ENCODE results near the gene RSRC1. TPM values are rescaled to one million over a fixed set of nuclear protein-coding genes. Genes with fewer than 3 reads are reported as not detected.
"Not testable (repeated sequence)": the region's sequence is repeated elsewhere in the genome, so short reads cannot be mapped to it uniquely, and the experiment has no call there.

Gene RSRC1
- polyA plus RNA-seq, 2 donors: 10.9 to 12.3 TPM

DNA sequence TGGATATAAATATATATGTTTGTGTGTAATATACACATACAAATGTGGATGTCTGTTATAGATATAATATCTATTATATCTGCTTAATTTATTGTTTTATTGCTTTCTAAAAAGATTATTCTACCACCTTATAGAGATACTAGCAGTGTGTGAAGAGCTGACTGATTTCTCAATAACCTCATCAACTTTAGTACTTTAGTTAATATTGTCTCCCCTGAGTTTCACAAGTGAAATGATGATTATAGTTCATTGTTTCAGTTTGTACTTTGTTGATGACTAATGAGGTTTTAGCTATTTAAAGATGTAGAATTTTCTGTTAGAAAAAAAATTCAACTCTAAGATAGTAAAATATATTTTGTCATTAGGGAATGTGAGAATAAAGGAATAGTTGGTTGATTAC is 11.4 kb downstream of the RSRC1 start:
- H3K27me3 ChIP-seq (ENCODE audit: control insufficient read depth in 1 of 2, insufficient read depth in 2 of 2, low read length in 2 of 2): no peaks in the 10 kb centered on the region
- no peaks in the 10 kb centered on the region for H3K9me3 ChIP-seq (ENCODE audit: control insufficient read depth in 2 of 2, insufficient read depth in 1 of 2, low read depth in 1 of 2, low read length in 1 of 2)
- H3K4me3 ChIP-seq (ENCODE audit: low read depth in 1 of 2, low read length in 2 of 2): no peak overlapping the region
- no peaks in the 10 kb centered on the region for H3K36me3 ChIP-seq (ENCODE audit: control insufficient read depth in 2 of 2, insufficient read depth in 2 of 2, low read length in 1 of 2)
- no peaks in the 10 kb centered on the region for H3K4me1 ChIP-seq (ENCODE audit: control insufficient read depth in 2 of 2, insufficient read depth in 2 of 2, low read length in 1 of 2)
- H3K27ac ChIP-seq (ENCODE audit: low read depth in 2 of 2, low read length in 1 of 2): no peak overlapping the region

- not testable (repeated sequence) for H3K9me3 ChIP-seq (ENCODE audit: control insufficient read depth in 2 of 2, insufficient read depth in 1 of 2, low read depth in 1 of 2, low read length in 1 of 2); H3K4me3 ChIP-seq (ENCODE audit: low read depth in 1 of 2, low read length in 2 of 2); H3K27me3 ChIP-seq (ENCODE audit: control insufficient read depth in 1 of 2, insufficient read depth in 2 of 2, low read length in 2 of 2); H3K36me3 ChIP-seq (ENCODE audit: control insufficient read depth in 2 of 2, insufficient read depth in 2 of 2, low read length in 1 of 2); H3K4me1 ChIP-seq (ENCODE audit: control insufficient read depth in 2 of 2, insufficient read depth in 2 of 2, low read length in 1 of 2); H3K27ac ChIP-seq (ENCODE audit: low read depth in 2 of 2, low read length in 1 of 2)
- 77 to 90% methylated on average over 5 of the region's 5 CpGs for WGBS, 2 donors
Observed at GRCh38 chr3:158122721-158123120, 12.8 kb downstream of the RSRC1 start.

- 80 to 85% methylated on average over 3 of the region's 3 CpGs for WGBS, 2 donors
- no peak overlapping the region for H3K4me3 ChIP-seq (ENCODE audit: low read depth in 1 of 2, low read length in 2 of 2)
- no peaks in the 10 kb centered on the region for H3K27me3 ChIP-seq (ENCODE audit: control insufficient read depth in 1 of 2, insufficient read depth in 2 of 2, low read length in 2 of 2)
- no peak overlapping the region for H3K27ac ChIP-seq (ENCODE audit: low read depth in 2 of 2, low read length in 1 of 2)
- H3K9me3 ChIP-seq (ENCODE audit: control insufficient read depth in 2 of 2, insufficient read depth in 1 of 2, low read depth in 1 of 2, low read length in 1 of 2): no peaks in the 10 kb centered on the region
- H3K36me3 ChIP-seq (ENCODE audit: control insufficient read depth in 2 of 2, insufficient read depth in 2 of 2, low read length in 1 of 2): peaks cover 3 to 5% of the 10 kb centered on the region in 2 donors
- H3K4me1 ChIP-seq (ENCODE audit: control insufficient read depth in 2 of 2, insufficient read depth in 2 of 2, low read length in 1 of 2): no peaks in the 10 kb centered on the region
Observed at GRCh38 chr3:158127250-158128219, 17.6 kb downstream of the RSRC1 start.

- Histone ChIP-seq H3K9me3 (ENCODE audit: control insufficient read depth in 2 of 2, insufficient read depth in 1 of 2, low read depth in 1 of 2, low read length in 1 of 2) (no peaks in the 10 kb centered on the region), H3K36me3 (ENCODE audit: control insufficient read depth in 2 of 2, insufficient read depth in 2 of 2, low read length in 1 of 2) (peaks cover 3 to 5% of the 10 kb centered on the region in 2 donors), H3K4me3 (ENCODE audit: low read depth in 1 of 2, low read length in 2 of 2) (no peak overlapping the region), H3K27me3 (ENCODE audit: control insufficient read depth in 1 of 2, insufficient read depth in 2 of 2, low read length in 2 of 2) (no peaks in the 10 kb centered on the region), H3K4me1 (ENCODE audit: control insufficient read depth in 2 of 2, insufficient read depth in 2 of 2, low read length in 1 of 2) (no peaks in the 10 kb centered on the region), H3K27ac (ENCODE audit: low read depth in 2 of 2, low read length in 1 of 2) (no peak overlapping the region)
- WGBS, 2 donors: 78 to 88% methylated on average over 6 of the region's 6 CpGs
Observed at GRCh38 chr3:158128755-158129154, 18.9 kb downstream of the RSRC1 start.

DNA sequence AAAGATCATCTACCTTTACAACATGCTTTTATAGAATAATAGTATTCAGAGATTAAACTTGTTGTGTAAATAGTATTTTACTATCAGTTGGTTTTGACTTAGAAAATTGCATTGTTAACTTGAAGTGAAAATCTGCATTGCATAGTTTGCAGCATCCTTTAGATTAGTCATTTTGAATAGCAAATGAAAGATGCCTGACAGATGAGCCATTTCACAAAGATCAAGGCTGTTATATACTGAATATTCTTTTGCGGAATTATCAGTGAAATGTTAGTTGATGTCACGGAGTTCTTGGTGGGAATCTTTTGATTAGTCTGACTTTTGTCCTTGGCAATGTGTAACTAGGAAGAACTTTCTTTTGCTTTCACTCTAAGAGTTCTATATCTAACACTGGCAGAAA is 24.5 kb downstream of the RSRC1 start:
- Histone ChIP-seq H3K4me3 (ENCODE audit: low read depth in 1 of 2, low read length in 2 of 2) (no peak overlapping the region), H3K9me3 (ENCODE audit: control insufficient read depth in 2 of 2, insufficient read depth in 1 of 2, low read depth in 1 of 2, low read length in 1 of 2) (no peaks in the 10 kb centered on the region), H3K27me3 (ENCODE audit: control insufficient read depth in 1 of 2, insufficient read depth in 2 of 2, low read length in 2 of 2) (no peaks in the 10 kb centered on the region), H3K36me3 (ENCODE audit: control insufficient read depth in 2 of 2, insufficient read depth in 2 of 2, low read length in 1 of 2) (no peaks in the 10 kb centered on the region), H3K27ac (ENCODE audit: low read depth in 2 of 2, low read length in 1 of 2) (no peak overlapping the region), H3K4me1 (ENCODE audit: control insufficient read depth in 2 of 2, insufficient read depth in 2 of 2, low read length in 1 of 2) (no peaks in the 10 kb centered on the region)
- 94 to 98% methylated on average over 2 of the region's 2 CpGs for WGBS, 2 donors

DNA sequence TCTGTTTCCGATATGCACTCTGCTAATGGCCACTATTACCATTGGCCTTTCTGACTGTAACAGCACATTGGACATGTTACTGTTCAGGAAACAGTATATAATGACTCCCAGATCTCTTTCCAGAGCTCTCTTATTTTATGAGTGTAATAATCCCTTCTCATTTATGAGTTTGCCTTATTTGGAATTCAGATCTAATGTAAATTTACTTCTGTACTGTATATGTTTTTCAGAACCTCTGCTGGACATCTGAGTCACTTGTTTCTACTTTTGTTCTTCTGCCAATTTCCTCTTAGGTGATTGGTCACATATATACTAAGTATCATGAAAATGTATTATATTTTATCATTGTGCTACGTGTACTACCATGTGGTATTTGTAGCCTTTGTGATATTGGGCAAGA is 30.5 kb downstream of the RSRC1 start:
- Histone ChIP-seq H3K27ac (ENCODE audit: low read depth in 2 of 2, low read length in 1 of 2) (no peak overlapping the region), H3K4me1 (ENCODE audit: control insufficient read depth in 2 of 2, insufficient read depth in 2 of 2, low read length in 1 of 2) (no peaks in the 10 kb centered on the region), H3K9me3 (ENCODE audit: control insufficient read depth in 2 of 2, insufficient read depth in 1 of 2, low read depth in 1 of 2, low read length in 1 of 2) (no peaks in the 10 kb centered on the region), H3K4me3 (ENCODE audit: low read depth in 1 of 2, low read length in 2 of 2) (no peak overlapping the region), H3K36me3 (ENCODE audit: control insufficient read depth in 2 of 2, insufficient read depth in 2 of 2, low read length in 1 of 2) (no peaks in the 10 kb centered on the region), H3K27me3 (ENCODE audit: control insufficient read depth in 1 of 2, insufficient read depth in 2 of 2, low read length in 2 of 2) (no peaks in the 10 kb centered on the region)
- WGBS, 2 donors: 90 to 91% methylated on average over 2 of the region's 2 CpGs

- WGBS, 2 donors: 82 to 92% methylated on average over 2 of the region's 2 CpGs
Observed at GRCh38 chr3:158148218-158148617, 38.3 kb downstream of the RSRC1 start.

DNA sequence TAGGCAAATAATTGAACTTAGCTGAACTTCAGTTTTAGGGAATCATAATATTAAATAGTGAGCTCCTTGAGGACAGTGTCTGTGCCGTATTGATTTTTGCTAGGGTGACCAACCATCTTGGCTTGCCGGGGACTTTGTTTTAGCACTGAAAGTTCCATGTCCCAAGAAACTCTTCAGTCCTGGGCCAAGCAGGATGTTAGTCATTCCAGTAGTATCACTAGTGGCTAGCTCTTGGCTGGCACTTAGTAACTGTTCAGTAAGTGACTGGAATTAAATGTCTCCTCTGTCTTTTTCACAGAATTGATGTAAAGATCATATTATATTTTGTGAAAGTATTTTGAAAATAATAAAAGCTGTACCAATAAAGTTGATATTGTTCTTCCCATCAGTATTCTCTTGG is 42.3 kb downstream of the RSRC1 start:
- Histone ChIP-seq H3K27ac (ENCODE audit: low read depth in 2 of 2, low read length in 1 of 2) (no peak overlapping the region), H3K9me3 (ENCODE audit: control insufficient read depth in 2 of 2, insufficient read depth in 1 of 2, low read depth in 1 of 2, low read length in 1 of 2) (no peaks in the 10 kb centered on the region), H3K36me3 (ENCODE audit: control insufficient read depth in 2 of 2, insufficient read depth in 2 of 2, low read length in 1 of 2) (no peaks in the 10 kb centered on the region), H3K4me3 (ENCODE audit: low read depth in 1 of 2, low read length in 2 of 2) (no peak overlapping the region), H3K4me1 (ENCODE audit: control insufficient read depth in 2 of 2, insufficient read depth in 2 of 2, low read length in 1 of 2) (no peaks in the 10 kb centered on the region), H3K27me3 (ENCODE audit: control insufficient read depth in 1 of 2, insufficient read depth in 2 of 2, low read length in 2 of 2) (no peaks in the 10 kb centered on the region)
- 89 to 91% methylated on average over 2 of the region's 2 CpGs for WGBS, 2 donors

More at GRCh38 chr3:158148218-158148617, 38.3 kb downstream of the RSRC1 start:
- Histone ChIP-seq H3K9me3 (ENCODE audit: control insufficient read depth in 2 of 2, insufficient read depth in 1 of 2, low read depth in 1 of 2, low read length in 1 of 2) (no peaks in the 10 kb centered on the region), H3K27me3 (ENCODE audit: control insufficient read depth in 1 of 2, insufficient read depth in 2 of 2, low read length in 2 of 2) (no peaks in the 10 kb centered on the region), H3K27ac (ENCODE audit: low read depth in 2 of 2, low read length in 1 of 2) (no peak overlapping the region), H3K4me3 (ENCODE audit: low read depth in 1 of 2, low read length in 2 of 2) (no peak overlapping the region), H3K4me1 (ENCODE audit: control insufficient read depth in 2 of 2, insufficient read depth in 2 of 2, low read length in 1 of 2) (no peaks in the 10 kb centered on the region), H3K36me3 (ENCODE audit: control insufficient read depth in 2 of 2, insufficient read depth in 2 of 2, low read length in 1 of 2) (no peaks in the 10 kb centered on the region)

GRCh38 chr3:158158969-158159368 is 49.1 kb downstream of the RSRC1 start:
- H3K4me1 ChIP-seq (ENCODE audit: control insufficient read depth in 2 of 2, insufficient read depth in 2 of 2, low read length in 1 of 2): no peaks in the 10 kb centered on the region
- H3K4me3 ChIP-seq (ENCODE audit: low read depth in 1 of 2, low read length in 2 of 2): no peak overlapping the region
- no peak overlapping the region for H3K27ac ChIP-seq (ENCODE audit: low read depth in 2 of 2, low read length in 1 of 2)
- H3K36me3 ChIP-seq (ENCODE audit: control insufficient read depth in 2 of 2, insufficient read depth in 2 of 2, low read length in 1 of 2): no peaks in the 10 kb centered on the region
- no peaks in the 10 kb centered on the region for H3K9me3 ChIP-seq (ENCODE audit: control insufficient read depth in 2 of 2, insufficient read depth in 1 of 2, low read depth in 1 of 2, low read length in 1 of 2)
- H3K27me3 ChIP-seq (ENCODE audit: control insufficient read depth in 1 of 2, insufficient read depth in 2 of 2, low read length in 2 of 2): no peaks in the 10 kb centered on the region

DNA sequence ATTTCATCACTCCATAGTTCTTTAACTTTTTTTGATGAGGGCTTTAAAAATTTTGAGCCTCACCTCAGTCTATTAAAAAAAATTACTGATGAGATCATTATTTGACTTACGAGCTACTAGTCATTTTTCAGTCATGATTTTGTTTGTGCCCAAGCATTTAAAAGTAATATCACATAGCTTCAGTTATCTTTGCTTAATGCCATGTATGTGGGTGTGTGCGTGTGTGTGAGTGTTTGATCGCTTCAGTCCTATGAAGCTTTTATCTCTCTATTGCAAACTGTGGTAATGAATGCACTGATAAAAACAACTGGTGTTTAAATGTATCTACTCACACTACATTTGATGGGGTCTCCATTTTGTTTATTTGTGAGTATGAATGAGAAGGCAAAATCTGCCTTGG is 49.8 kb downstream of the RSRC1 start:
- H3K36me3 ChIP-seq (ENCODE audit: control insufficient read depth in 2 of 2, insufficient read depth in 2 of 2, low read length in 1 of 2): no peaks in the 10 kb centered on the region
- no peaks in the 10 kb centered on the region for H3K4me1 ChIP-seq (ENCODE audit: control insufficient read depth in 2 of 2, insufficient read depth in 2 of 2, low read length in 1 of 2)
- H3K27me3 ChIP-seq (ENCODE audit: control insufficient read depth in 1 of 2, insufficient read depth in 2 of 2, low read length in 2 of 2): no peaks in the 10 kb centered on the region
- 81 to 84% methylated on average over 3 of the region's 3 CpGs for WGBS, 2 donors
- H3K9me3 ChIP-seq (ENCODE audit: control insufficient read depth in 2 of 2, insufficient read depth in 1 of 2, low read depth in 1 of 2, low read length in 1 of 2): no peaks in the 10 kb centered on the region
- no peak overlapping the region for H3K27ac ChIP-seq (ENCODE audit: low read depth in 2 of 2, low read length in 1 of 2)
- H3K4me3 ChIP-seq (ENCODE audit: low read depth in 1 of 2, low read length in 2 of 2): no peak overlapping the region

Data from esophagus (tissue), 2 donors.